OCI-LY7 (cell line): ENCODE measurements around the gene KCNK16.

Experiments used
- CTCF ChIP-seq: fragments of 200-600 bp; sonication (generic); conservative IDR thresholded peaks from 2 replicates; pipeline ENCODE4 v1.5.1; 2014; ENCODE audit warnings: mild to moderate bottlenecking, antibody characterized with exemption, low read length, moderate library complexity, mixed read lengths
- EZH2phosphoT487 ChIP-seq: fragments of 200-600 bp; sonication (generic); IDR thresholded peaks from 2 replicates; pipeline ENCODE4 v1.6.1; 2018; ENCODE audit warnings: low read depth, borderline replicate concordance, mild to moderate bottlenecking, mixed run types, antibody characterized with exemption, low read length, moderate library complexity, mixed read lengths

- TF ChIP-seq CTCF (no peak), EZH2phosphoT487 (no peak)
Measured at GRCh38 chr6:39292637-39293036, 29.9 kb downstream of the KCNK16 start.
